HG02884 (cell line): ENCODE measurements around the gene ST8SIA2.

ENCODE experiments used
- ATAC-seq: cut with Tn5 transposase; IDR thresholded peaks from one replicate; pipeline ENCODE4 v1.9.1; 2021; ENCODE audit warnings: mild to moderate bottlenecking, moderate library complexity; ENCODE audit not compliant: unreplicated experiment

ST8SIA2 gene, protein sequence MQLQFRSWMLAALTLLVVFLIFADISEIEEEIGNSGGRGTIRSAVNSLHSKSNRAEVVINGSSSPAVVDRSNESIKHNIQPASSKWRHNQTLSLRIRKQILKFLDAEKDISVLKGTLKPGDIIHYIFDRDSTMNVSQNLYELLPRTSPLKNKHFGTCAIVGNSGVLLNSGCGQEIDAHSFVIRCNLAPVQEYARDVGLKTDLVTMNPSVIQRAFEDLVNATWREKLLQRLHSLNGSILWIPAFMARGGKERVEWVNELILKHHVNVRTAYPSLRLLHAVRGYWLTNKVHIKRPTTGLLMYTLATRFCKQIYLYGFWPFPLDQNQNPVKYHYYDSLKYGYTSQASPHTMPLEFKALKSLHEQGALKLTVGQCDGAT

DNA sequence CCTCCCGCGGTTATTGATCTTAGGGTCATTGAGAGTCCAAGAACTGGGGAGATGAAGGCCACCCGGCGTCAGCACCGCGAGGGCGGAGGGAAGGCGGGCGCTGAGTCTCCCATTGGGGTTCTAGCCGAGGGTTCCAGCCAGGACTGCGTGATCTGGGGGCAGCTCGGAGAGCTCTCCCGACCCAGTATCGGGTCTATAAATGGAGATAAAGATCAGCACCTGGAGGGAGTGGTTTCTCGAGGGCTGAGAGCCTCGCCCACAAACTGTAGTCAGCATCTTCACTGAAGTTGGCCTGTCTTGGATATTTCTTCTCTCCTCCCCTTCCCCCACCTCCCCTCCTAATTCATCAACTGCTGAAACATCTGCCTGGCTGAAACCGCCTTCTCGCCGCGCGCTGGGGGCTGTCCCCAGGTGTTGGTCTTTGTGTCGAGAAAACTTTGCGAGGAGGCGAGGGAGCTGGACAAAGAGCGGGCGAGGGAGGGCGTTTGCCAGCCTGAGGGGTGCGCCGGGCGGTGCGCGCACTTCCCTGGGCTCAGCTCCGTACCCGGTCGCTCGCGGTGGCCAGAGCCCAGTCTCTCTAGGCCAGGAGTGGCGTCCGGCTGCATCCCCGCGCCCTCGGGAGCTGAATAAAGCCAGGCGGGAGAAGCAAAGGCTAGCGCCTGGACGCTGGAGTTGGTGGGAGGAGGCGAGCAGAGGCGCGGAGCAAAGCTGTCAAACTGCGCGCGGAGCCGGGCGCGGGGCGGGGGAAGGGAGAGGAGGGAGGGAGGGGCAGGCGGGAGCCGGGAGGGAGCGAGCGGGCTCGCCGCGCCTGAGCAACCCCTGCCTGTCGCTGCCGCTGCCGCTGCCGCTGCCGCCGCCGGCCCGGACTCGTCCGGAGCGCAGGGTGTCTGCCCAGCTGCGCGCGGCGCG lies at the start of gene ST8SIA2:
TSS of gene ST8SIA2 (plus strand) at position 811 of the 909 bp plus-strand sequence. CDS start 184 bp downstream, outside the sequence.
- ATAC-seq: no peak

DNA sequence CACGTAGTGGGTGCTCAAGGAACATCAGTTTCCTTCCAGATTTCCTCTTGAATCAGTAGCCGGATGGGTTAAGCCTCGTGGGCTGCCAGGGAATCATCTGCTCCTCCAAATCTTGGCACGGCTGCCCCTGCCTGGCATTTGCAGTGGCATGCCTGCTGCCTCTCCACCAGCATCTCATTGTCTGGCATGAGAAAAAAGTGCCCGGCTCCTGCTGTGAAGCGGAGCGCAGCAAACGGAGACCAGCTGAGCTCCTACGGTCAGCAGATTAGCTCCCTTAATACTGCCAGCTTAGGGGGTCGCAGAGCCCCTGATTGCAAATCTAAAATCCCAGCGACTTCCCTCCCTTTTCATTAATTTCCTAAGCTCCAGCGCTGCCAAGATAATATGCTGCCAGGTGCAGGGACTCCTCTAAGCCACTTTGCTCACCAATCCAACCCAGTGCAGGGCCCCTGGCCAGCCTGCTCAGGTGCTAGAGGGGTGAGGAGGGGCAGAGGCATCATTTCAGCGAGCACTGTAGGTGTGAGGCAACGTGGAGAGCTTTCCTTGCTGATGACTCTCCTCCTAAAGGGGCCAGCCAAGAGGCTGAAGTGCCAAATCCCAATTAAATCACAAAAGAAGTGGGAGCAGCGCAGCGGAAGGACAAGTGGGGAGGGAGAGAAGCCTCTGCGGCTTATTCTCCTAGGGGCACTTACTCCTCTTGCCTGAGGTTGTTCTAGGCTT lies 49.6 kb upstream of the ST8SIA2 start:
- ATAC-seq: no peak

DNA sequence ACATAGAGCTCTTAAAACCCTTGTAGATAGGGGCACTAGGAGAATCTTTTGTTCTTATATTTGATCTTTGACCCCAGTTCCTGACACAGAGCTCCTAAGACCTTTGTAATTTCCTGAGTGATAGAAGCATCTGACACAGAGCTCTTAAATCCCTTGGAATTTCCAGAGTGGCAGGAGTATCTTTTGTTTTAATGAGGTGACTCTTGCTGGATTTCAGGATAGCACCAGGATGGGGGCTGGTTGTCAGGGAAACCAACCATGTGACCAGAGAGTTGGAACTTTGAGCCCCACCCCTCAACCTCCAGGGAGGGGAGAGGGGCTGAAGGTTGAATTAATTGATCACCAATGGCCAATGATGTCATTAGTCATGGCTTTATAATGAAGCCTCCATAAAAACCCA lies 47.6 kb upstream of the ST8SIA2 start:
- no peak for ATAC-seq

DNA sequence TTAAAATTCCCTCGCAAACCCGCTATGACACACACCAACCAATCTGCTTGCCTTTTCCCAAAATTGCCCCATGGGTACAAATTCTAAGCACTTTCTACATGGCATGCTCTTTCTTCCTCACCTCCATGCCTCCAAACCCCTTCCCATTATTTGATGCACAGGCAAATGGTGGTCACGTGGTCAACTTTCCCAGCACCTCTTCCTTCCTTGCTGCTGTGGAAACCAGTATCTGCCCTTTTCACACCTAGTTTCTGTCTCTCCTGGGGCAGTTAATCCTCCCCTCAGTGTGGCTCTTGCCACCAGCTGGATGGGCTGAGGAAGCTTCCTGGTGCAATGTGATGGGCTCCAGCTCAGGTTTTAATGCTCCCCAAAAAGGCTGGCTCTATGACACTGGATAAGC lies 38.4 kb upstream of the ST8SIA2 start:
- ATAC-seq: no peak

DNA sequence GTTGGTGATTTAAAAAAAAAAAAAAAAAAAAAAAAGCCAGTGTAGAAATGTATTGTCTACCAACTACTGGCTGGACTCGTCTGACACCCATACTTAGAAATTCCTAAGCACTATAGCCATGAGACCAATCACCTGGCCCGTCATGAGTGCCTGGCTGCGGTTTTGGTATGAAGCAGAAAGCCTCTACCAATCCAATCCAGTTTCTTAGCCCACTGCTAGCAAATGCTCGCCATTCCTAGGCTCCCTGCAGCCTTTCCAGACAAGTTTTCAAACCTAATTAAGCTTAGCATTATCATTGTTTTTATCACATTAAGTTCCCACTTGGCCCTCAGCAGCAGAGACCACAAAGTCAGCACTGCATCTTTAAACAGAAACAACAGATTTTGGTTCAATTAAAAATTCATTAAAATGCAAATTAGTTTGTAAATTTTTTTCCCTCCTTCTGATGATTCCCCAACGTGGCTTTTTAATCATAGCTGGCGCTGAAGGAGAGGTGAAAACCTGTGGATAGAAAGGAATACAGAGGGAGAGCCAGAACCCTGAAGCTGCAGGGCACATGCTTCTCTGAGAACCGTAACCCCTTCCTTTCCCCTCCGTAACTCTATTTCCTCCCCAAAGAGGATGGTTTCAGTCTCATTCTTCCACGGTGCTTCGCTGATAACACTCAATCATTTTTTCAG lies 32.2 kb upstream of the ST8SIA2 start:
- ATAC-seq: no peak

DNA sequence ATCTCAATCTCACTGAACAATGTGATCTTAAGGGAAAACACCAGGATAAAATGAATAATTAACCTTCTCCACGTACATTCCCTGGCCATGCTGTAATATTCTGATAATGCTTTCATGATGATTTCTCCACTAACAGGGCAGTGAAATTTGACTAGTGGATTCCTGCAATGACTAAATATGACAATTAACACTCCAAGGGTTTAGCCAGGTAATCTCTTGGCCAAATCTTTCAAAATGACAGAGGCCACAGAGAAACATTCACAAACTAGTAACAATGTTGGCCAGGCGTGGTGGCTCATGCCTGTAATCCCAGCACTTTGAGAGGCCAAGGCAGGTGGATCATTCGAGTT lies 31.7 kb upstream of the ST8SIA2 start:
- ATAC-seq: no peak

DNA sequence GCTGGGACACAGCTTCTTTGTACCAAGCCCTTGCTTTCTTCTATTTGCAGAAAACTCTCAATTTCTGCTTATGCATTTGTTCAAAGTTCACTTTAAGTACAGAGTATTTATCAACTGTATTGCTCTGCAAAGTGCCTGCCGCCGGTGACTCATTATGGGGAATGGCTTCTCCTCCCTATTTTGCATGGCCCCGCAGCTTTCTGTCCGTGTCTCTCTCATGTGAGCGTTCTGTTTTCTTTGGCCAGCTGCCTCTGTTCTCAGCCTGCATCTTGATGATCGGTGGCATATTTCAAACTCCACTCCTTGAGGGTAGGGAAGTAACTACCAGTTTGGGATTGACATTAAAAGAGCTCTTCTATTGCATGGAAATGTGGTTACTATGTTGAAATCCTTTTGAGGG lies 28.6 kb upstream of the ST8SIA2 start:
- ATAC-seq: no peak

DNA sequence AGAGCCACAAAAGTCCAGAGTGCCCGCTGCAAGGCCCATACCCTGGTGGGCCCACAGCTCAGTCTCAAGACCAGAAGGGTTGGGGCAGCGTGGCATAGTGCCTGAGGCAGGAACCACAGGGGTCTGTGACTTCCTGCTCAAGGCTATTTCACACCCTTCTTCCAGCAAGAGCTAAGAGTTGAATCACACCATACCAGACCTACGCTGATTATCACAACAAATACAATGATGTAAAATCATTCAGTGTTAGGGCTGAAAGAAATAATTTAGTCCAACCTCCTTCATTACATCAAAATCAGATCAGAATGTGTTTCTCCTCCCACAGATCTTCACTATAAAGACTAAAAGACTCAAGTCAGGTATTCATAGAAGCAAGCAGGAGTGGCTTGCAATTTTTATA lies 27.8 kb upstream of the ST8SIA2 start:
- ATAC-seq: no peak

DNA sequence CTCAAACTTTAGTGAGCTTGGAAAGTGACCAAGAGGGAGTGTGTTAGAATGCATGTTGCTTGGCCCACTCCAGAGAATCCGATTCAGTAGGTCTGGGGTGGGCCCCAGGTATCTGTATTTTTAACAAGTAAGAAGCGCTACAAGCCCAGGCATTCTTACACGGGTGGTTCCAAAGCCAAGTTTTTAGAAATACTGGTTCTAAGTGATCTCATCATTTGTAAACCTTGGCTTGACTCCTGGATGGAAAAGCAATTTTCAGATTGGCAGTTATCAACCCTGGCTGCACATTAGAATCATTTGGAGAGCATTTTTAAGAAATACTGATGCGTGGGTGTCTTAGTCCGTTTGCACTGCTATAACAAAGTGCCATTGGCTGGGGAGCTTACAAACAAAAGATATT lies 27.3 kb upstream of the ST8SIA2 start:
- ATAC-seq: no peak

DNA sequence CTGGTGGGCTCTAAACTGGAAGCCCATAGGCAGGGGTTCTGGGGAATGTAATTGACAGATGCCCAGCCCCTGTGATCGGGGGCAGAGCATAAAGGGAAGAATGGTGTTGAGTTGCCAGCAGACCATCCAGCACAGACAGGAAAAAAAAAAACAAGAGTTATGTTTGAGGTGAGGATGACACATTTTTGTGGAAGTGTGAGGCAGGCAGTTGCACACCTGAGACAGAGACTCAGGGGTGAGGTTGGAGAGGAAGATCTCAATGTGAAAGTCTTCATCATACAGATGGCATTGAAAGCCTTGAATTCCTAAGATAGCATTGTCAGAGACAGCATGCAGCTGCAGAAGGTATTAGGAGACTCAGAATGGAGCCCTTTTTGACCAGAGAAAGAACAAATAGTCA lies 18.6 kb upstream of the ST8SIA2 start:
- ATAC-seq: no peak

DNA sequence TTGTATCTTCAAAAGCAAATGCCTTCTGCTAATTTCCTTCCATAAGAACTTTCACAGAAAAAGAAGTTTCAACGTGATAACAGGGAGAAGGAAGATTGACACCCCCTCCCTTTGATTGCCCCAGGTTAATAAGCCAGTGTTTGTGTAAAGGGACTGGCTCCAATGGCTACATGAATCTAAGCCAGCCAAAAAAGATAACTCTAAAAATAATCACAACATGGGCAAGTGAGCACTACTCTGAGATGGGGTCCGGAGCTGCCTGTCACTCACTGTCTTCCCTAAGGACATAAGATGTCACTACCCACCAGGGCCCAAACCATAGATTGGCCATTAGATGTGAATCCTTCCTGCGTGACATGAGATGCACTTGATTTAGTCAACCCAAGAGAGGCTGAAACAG lies 17.6 kb upstream of the ST8SIA2 start:
- ATAC-seq: no peak

DNA sequence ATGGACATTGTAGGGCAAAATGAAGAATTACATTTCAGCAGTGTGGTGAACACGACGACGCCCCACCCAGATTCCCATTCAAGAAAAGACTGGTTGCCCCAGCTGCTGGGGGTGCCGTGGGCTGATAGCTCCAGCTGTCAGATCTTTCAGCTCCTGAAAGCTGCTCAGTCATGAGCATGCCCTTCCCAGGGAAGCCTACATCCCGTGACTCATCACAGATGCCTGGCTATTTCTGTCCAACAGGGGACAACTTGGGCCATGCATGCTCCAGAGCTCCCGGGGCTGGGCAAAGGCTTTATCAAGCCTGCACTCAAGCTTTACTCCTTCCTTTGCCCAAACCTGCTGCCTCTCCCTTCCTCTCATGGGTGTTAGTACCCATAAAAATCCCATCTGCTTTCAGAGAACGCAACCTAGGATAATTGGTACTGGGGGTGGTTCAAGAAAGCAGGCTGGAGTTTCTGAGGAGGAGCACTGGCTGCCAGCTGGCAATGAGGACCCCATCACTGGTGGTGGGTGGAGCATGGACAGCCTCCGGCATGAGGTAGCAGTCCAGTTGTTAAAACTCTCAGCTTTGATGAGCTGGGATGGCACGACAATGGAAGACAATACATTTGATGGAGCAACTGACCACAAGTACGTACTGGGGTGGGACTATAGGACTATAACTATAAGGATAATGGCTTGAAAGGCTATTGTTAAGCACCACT lies 16.4 kb upstream of the ST8SIA2 start:
- no peak for ATAC-seq

DNA sequence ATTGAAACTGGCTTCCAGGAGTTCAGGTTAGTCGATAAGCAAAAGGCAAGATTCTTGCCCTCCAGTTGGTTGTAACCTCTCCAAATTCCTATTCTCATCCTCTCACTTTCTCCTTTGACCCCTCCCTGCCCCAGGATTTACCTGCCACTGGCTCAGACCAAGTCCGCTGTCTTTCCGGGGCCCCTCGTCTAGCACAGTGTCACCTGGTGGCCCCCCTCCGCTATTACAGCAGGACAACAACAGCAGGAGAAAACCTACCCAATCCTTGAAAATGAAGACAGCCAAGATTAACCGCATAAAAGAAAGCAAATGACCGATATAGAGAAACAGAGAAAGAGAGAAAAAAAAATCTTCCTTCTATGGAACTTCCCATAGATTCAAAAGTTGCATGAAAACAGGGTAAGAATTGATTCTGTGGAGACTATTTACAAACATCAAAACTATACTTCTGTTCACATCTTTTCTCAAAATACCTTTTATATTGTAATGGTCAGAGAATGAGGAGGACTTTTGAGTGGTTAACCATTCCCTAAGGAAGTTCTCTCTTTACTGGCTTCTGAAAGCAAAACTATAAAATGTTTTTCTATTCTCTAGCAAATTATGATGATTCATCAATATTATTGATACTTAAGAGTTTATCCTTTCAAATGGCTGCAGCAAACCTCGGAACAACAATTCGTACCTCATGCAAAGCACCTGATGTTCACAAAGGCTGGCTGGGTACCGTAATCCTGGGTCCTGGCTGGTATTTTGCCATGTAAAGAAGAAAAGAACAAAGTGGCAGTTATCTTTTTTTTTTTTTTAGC lies 10.0 kb upstream of the ST8SIA2 start:
- no peak for ATAC-seq

DNA sequence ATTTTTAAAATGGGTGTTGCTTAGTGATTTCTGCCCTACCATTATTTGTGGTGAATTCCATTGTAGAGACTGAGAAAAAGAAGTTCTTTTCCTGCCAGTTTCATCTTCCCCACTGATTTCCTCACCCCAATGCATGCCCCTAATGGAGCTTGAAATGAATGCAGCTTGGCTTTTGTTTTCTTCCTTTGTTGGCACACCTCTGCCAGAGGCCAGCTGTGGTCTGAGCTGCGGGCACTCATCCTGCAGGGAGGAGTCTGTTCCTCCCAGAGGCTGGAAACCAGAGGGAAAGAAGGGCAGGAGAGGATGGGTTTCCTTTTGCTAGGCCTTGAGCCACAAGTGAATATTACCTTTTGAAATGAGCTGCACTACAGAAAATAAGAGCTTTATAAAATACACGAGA lies 9.3 kb upstream of the ST8SIA2 start:
- ATAC-seq: no peak

DNA sequence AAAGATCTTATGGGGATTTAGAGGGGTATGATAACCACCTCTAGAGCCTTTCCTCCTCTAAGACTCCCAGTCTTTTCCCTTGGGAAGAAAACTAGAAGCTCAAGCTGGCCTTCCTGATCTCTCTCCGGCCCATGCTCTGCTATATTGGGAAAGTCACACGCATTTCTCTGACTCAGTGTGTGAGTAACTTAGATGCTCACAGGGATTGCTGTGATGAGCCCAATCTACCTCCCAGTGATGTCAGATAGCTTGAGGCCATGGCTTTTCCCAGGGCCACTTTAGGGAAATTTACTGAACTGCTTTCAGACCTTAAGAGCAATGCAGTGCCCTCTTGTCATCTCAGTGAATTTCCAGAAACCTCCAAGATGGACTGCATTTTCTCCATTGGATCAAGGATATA lies 8.6 kb upstream of the ST8SIA2 start:
- no peak for ATAC-seq

DNA sequence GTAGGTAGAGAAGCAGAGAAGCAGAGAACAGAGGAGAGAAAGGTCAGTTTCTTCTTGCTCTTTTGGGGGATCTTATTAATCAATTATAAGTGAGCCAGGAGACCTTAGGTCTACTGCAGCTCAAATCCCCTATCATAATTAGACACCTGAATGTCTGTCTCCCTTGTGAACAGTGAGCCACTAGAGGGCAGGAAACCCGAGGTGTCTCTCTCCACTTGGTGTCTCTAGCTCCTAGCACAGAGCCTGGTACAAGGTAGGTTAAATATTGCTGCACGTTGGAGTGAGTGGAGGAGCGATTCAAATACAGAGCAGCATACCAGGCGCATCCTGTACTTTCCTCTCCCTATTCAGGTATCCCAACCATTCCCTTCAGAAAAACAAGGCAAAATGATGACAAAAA lies 2.0 kb upstream of the ST8SIA2 start:
- peak; percentile 44 for ATAC-seq

DNA sequence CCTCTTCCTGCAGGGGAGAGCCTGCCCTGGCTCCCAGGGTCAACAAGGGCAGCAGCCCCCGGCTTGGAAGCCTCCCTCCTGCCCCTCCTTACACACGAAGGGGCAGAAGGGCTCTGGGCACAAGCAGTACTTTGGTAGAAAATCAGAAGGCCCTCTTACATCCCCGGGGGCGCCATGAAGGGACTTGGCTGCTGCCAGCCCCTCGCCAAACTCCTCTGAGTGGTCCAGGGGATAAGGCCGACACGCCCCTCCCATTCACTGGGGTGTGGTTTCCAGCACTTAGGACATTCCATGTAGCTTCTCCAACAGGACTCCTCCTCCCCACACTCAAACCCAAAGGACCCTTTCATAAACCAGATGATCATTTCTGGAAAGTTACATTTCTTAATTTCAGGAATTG lies 1.2 kb upstream of the ST8SIA2 start:
- no peak for ATAC-seq

DNA sequence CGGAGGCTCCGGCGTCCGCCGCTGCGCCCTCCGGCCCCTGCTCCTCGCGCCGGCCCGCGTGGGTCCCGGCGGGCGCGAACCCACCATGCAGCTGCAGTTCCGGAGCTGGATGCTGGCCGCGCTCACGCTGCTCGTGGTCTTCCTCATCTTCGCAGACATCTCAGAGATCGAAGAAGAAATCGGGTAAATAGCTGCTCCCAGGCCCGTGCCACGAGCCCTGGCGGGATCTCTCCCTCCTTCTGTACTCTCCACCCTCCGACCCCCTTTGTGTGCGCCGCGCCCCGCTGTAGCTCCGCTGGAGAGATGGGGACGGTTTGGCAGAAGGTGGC lies 263 bp downstream of the ST8SIA2 start:
- no peak for ATAC-seq

DNA sequence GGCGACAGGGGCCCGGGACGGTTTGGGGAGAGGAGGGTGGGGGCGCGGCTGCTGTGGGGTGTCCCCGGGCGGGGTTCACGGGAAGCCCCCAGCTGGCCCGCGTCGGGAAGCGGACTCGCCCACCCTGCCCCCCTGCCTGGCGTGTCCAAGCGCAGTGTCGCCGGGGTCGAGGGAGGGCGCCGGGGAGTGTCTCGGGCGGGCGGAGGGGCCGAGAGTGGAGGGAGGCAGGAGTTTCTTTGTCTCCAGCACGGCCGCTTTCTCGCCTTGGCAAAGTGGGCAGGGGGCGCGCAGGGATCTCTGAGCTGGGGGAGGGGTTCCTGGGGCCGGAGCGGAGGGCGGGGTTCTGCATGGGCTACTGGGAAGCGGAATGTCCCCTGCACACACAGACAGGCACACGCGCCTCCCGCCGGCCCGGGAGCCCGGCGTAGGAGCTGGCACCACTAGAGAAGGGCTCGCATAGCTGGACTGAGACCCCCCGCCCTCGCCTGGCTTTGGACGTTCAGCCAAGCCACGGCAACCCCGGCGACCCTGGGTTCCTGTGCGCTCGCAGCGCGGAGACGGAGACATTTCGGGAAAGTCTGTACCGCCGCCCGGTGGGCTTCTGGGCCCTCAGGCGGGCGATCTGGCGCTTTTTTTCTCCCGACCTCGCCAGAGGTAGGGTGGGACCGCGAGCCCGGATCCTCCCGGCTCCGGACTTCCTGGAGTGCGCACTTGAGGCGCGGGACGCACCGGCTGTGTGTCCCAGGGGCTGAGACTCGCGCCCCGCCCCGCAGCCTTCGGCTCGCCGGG lies 822 bp downstream of the ST8SIA2 start:
- ATAC-seq: no peak
